HS-5 (cell line): ENCODE data around the gene NMUR2.

Experiments used
- DNase-seq: peaks from one replicate; pipeline ENCODE4 v3.0.0-alpha.2; 2012; ENCODE audit warnings: low read depth

The NMUR2 gene, protein sequence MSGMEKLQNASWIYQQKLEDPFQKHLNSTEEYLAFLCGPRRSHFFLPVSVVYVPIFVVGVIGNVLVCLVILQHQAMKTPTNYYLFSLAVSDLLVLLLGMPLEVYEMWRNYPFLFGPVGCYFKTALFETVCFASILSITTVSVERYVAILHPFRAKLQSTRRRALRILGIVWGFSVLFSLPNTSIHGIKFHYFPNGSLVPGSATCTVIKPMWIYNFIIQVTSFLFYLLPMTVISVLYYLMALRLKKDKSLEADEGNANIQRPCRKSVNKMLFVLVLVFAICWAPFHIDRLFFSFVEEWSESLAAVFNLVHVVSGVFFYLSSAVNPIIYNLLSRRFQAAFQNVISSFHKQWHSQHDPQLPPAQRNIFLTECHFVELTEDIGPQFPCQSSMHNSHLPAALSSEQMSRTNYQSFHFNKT

DNA sequence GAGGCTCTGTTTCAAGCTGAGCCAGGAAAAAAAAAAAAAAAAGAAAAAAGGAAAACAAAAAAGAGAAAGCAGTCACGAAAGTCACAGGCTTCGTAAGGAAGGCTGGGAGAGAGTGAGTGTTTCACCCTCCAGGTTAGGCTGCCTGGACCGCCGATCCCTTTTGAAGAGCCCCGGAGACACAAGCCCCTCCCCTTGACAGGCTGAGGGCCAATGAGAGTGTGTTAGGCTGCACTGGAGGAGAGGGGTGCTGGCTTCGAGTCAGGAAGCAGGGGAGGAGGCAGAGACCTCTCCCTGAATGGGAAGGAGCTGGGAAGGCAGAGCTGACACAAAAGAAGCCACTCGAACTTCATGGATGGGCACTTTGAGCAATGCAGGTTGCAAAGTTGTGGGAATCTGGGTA is at the start of gene NMUR2:
TSS of gene NMUR2 (minus strand) at position 135 of the 400 bp plus-strand sequence. CDS start 166 bp downstream, outside the sequence.
- DNase-seq = no peak

DNA sequence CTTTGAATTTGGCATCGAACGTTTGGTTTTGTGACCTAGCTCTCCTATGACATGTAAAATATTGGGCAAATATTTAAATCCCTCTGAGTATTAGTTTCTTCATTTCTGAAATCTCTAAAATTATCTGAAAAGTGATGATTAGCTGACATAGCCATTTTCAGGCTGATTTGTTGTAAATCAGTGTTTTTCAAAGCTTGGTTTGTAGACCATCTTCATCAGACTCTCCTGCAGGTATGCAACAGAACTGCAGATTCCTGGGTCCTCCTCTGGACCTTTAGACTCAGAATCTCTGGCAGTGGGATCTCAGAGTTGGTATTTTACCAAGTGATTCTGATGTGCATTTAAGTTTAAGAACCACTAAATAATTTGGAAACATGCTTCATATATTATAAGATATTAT is 38.9 kb upstream of the NMUR2 start:
- no peak for DNase-seq

DNA sequence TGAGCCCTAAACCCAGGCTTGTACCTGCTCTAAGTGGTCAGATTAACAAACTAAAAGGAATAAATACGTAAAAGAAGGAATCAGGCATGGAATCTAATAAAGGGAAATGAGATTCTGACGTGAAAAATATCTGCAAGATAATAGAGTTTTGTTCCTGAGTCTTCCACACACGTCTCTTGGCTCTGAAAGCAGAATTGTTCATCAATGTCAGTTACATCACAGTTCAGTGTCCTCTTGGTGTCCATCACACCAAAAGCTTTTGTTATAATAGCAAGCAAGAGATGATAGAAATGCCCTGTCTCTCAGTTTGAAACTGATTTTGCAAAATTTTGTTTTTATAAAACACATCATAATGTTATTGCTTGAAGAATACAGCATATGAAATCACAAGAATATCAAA is 34.7 kb upstream of the NMUR2 start:
- DNase-seq = no peak

DNA sequence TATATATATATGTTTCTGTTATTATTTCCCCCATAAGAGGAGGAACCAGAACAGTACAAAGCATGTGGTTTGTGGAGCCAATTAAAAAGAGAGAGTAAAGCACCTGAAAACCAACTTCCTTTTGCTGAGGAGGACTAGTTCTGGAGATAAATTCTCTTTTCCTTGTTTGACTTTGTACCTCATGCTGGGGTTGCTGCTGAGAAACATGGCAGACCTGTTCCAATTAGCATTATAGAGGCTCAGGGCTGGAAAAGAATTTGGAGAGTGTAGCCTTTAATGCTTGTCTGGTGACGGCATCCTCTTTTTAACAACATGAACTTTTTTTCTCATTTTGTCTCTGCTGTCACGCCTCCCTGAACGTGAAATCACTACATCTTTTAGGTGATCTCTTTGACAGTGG is 32.8 kb upstream of the NMUR2 start:
- DNase-seq = no peak

DNA sequence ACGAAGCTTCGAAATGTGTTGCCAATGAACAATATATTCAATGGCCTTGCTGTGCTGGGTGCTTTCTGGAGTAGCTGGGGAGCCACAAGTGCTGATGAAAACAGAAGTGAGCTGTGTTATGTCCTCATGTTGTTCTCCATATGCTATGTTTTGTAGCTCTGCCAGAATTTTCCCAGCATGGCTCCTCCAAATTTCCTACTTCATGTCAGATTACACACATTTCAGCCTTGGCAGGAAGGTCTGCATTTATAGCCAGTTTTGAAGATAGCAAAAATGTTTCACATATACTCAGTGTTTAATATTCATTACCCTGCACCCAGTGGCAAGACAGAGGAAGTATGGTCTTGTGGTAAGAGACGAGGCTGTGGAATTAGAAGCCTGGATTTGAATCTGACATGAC is 22.6 kb upstream of the NMUR2 start:
- DNase-seq = no peak

DNA sequence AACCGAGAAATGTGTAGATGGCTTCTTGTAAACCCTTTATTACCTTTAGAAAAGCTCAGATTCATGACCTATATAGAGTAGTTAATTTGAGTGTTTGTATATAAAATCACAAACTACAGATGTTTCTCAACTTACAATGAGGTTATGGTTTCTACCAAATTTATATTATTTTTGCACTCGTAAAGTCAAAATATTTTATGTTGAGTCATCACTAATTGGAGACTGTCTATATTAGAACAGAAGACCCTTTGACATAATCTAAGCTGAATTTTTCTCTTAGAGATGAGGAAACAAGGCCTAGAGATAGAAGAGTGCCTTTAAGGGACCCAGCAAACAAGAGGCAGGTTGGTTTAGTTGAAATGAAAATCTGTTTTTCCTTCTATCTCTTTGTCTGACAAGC is 20.0 kb upstream of the NMUR2 start:
- no peak for DNase-seq

DNA sequence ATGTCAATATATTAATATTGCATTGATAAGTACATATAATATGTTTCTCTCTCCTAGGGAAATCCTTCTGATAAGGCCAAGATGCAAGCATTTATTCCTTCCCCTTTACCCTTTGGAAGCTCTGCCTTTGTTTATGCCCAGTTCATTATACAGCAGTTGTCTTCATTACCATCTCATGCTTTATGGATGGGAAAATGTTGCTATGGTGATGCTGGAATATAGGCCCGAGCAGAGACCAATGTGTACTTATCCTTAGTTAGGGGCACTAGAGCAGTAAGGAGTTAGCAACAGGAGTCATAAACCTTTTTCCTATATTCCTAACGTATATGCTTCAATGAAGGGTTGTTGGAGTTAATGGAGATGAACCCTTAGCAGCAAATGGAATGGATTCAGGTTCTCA is 19.4 kb upstream of the NMUR2 start:
- DNase-seq = no peak

DNA sequence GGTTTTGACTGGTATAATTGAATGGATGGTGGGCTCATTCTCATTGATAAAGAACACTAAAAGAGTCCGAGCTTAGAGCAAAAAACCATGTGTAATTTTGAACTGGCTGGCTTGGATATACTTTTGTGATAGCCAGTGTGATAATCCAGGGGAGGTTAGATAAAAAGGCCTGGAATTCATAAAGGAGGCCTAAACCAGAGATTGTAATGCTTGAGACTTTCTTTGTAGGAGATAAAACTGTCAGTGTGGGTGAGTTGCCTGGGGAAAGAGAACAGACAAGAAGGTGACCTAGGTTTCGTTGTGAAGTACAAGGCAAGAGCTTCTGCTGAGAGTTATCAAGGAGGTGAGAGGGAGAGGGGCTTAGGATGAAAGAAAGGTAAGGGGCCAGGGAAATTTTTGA is 17.0 kb upstream of the NMUR2 start:
- DNase-seq = no peak

DNA sequence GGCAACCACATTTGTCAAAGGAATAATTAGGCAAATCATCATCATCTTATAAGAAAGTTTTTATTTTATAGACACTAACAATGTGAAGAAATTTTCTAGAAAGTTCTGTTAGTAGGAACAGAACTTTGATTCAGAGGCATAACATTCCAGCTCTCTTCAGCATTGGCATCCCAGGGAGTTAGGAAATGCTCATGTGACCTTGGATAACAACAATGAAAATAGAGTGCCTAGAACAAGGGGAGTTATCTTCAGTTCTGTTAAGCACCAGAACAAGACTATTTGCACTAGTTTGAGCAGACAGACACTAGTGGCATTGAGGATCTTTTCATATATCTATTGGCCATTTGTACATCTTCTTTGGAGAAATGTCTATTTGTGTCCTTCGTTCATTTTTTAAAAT is 7.0 kb upstream of the NMUR2 start:
- DNase-seq = no peak

DNA sequence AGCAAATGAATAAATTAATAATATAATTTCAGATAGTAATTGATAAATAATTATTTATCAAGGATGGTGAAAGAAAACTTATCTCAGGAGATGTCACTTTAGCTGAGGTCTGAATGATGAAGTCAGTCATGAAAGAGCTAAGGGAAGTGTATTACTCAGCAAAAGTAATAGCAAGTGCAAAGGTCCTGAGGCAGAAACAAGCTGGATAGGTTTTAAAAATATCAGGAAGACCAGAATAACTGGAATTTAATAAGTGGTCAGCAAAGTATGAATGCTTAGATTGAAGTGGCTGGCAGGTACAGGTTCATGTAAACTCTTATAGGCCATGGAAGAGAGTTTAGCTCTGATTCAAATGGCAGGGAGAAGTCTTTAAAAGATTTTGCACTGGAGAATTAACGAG is 1.0 kb upstream of the NMUR2 start:
- no peak for DNase-seq

DNA sequence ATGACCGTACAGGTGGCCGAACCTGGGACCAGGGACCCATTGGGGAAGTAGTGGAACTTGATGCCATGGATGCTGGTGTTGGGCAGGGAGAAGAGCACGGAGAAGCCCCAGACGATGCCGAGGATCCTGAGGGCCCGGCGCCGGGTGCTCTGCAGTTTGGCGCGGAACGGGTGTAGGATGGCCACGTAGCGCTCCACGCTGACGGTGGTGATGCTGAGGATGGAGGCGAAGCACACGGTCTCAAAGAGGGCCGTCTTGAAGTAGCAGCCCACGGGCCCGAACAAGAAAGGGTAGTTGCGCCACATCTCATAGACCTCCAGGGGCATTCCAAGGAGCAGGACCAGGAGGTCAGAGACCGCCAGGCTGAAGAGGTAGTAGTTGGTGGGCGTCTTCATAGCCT is 585 bp downstream of the NMUR2 start:
- DNase-seq = no peak

DNA sequence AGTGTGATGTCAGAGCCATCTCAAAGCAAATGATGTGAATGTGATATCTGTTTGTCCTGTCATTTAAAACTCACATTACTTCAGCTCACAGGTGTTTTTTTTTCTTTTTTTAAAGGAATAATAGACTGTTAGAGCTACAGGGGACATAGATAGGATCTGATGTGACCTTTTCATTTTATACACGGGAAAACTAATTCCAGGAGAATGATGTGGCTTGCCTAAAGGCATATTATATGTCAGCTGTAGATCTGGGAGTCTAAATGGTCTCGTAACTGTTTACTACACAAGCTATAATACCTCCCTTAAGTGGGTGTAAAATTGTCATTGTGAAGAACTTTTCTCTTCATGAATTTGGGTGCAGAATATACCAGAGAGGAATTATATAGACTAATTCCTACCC is 2.0 kb downstream of the NMUR2 start:
- no peak for DNase-seq

DNA sequence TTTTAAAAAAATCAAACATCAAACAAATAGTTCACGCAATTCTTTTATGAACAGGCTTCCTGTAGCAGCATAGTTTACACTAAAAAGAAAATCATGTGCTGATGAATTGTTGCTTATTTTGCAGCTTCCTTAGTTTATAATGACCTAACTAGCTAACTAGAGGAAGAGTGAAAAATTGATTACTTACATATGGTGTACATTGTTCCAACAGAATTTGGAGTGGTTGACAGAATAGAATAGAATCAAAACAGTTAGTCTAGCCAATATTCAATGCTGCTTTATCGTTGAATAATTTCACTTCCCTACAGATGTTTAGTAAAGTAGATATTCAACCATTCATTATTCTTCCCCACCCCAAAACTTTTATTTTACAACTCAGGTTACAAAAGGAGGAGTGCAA is 4.2 kb downstream of the NMUR2 start:
- no peak for DNase-seq

DNA sequence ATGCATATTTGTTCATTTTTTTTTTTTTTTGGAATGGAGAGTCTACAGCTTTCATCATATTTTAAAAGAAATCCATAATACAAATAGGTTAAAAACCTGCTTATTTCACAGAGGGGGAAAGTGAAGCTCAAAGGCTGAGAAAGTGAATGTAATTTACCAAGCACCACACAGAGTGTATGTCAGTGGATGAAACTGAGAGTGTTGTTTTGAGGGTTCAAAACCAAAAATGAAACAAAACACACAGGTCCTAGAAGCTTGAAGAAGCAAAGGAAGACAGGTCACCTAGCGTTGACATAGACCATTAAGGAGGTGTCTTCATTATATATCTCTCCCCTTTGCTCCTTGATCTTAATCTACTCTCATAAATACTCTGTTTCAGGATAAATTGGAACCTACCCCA is 7.5 kb downstream of the NMUR2 start:
- DNase-seq = no peak

DNA sequence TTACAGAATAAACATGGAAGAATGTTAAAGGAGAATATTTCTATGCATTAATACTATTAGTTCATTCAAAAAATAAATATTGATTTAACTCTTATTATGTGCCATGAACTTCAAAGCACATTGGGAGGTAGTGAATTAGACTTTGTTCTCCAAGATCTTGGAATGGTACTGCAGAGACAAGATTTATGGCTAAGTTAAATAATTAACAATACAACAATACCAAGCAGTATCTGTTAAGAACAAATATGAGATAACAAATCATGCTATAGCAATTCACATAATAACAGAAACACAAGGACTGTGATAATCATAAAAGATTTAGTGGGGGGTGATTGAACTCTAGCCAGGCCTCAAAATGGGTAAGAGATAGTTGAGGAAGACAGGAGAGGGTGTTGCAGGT is 11.6 kb downstream of the NMUR2 start:
- DNase-seq = no peak

DNA sequence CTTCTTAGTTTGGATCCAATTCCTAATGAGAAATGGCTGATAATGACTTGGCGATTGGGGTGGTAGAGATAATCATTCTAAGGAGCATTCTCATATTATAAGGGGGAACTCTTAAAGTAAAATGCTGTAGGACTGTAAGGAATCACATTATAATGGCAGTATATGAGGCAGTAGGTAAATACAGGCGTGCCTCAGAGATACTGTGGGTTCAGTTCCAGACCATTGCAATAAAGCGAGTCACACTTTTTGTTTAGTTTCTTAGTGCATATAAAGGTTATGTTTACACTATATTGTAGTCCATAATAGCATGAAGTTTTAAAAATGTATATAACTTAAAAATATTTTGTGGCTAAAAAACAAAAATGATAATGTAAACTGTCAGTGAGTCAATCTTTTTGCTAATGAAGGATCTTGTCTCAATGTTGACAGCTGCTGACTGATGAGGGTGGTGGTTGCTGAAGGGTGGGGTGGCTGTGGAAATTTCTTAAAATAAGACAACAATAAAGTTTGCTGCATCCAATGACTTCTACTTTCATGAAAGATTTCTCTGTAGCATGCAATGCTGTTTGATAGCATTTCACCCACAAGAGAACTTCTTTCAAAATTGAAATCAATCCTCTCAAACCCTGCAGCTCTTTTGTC is 15.8 kb downstream of the NMUR2 start:
- DNase-seq = no peak

DNA sequence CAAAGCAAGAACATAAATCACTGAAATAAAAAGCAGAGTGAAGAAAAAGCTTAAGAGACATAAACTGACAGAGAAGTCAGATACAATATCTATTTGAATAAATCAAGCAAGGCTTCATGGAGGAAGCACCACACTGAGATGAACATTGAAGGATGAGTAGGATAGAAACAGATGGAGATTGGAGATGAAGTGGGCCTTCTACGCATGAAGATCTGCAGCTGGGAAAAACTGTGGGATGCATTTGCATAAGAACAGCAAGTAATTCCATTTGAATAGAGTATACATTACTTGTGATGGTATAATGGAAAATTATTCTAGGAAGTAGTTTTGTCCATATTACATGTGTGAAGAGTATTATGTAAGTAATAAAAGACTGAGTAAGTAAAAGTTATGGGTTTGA is 16.5 kb downstream of the NMUR2 start:
- no peak for DNase-seq

DNA sequence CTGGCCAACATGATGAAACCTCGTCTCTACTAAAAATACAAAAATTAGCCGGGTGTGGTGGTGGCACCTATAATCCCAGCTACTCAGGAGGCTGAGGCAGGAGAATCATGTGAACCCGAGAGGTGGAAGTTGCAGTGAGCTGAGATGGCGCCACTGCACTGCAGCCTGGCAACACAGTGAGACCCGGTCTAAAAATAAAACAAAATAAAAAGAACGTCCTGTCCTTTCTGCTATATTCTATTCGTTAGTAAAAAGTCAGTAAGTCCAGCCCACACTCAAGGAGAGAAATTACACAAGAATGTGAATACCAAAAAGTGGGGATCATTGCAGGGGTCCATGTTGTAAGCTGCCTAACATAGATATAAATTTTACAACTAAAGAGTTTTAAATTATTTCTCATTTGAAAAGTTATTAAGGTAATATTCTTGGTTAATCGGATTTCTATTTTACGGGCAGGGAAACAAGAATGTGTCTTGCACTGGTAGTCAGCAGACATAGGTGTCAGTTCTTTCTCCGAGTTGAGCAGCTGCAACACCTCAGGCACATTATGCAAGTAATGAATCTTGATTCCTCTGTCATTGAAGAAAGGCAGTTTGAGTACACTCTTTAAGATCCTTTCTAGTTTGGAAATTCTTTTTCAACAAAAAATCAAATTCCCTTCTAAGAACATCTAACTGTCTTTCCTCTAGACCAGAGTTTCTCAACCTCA is 24.5 kb downstream of the NMUR2 start:
- DNase-seq = no peak

DNA sequence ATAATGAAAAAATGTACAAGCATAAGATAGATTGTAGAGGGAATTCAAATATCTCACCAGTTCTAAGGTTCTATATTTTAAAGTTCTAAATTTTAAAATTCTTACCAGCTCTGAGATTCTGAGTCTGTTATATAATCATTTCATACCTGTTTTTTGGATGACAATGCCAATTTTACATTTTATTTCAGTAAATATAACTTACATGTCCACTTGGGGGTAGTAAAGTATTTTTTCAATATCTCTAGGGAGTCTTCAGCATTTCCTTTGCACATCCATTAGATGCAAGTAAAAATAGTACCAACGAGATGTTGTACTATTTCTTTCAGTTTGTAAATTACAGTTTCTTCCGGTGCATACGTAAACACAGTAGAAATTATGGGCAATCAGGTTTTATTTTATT is 25.7 kb downstream of the NMUR2 start:
- DNase-seq = no peak

DNA sequence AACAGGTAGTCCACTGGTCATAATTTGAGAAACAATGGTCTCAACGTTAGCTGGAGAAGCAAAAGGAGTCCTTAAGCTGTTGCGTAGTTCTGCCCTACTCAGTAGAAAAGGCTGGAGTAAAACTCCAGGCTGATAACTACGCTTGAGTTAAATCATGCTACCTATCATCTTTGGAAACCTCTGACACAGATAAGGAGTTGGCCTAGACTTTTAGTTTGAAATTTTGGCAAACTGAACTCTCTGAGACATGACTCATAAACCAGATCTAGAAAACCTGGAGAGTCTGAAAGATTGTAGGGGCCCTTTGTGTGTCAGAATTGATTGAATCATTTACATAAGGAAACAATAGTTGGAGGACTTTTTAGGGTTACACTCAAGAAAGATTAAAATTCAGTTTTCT is 26.3 kb downstream of the NMUR2 start:
- DNase-seq = peak; percentile 9

DNA sequence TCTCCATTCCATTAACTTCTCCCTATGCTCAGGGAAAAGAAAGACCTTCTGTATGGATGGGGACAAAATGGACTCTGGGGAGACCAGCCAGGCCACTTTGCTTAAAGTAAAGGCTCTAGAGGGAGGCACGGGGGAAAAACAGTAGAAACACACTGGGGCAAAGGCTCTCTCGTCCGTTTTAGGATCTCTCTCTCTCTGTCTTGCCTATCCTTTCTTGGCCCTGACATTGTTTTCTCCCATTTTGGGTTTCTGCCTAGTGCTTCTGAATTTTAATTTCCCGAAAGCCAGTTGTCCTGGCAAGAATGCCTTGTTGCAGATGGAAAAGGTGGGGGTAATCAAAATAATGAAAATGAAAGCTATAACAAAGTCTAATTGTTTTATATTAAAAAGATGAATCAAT is 28.2 kb downstream of the NMUR2 start:
- DNase-seq = no peak

DNA sequence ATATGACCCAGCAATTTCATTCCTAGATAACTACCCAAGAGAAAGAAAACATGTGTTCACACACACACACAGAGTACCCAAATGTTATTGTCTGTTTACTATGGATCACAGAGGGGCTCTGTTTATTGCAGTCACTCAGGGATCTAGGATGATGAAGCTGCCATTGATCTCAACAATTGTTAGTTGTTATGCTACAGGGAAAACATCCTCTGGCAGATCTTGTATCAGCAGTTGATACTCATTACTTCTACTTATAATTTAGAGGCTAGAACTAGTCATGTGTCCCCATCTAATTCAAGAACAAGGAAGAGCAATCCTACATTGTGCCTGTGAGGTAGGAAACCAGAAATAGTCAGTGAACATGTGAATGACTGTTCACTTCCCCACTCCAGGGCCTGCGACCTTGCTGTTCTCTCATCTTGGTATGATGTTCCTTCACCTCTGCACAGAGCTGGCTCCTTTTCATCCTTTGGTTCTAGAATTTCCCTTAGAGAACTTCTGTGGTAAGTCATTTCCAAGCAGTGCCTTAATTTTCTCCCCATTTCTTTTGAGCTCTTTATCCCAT is 30.3 kb downstream of the NMUR2 start:
- DNase-seq = no peak

DNA sequence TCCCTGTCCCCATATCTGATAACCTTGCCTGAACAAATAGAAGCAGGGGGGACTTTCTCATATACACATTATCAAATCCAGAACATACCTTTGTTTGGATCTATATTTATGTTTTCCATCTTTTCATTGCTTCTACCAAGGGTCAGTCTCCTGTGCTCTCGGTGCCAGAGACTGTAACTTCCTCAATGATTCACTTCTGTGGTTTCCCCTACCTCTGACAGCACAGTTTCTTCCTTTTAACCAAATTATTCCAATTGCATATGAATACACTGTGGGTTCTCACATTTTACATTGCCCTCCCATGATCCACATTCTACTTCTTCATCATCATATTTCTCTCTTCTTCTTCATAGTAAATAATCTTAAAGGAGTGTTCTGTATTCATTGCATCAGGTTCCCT is 32.2 kb downstream of the NMUR2 start:
- DNase-seq = no peak
